NCI-H2029 (cell line): Measurements from ENCODE around the gene PARD6G.

Experiments
- DNase-seq: peaks from one replicate; lab custom pipeline; 2025; lab: John Stamatoyannopoulos, UW

The PARD6G gene

DNA sequence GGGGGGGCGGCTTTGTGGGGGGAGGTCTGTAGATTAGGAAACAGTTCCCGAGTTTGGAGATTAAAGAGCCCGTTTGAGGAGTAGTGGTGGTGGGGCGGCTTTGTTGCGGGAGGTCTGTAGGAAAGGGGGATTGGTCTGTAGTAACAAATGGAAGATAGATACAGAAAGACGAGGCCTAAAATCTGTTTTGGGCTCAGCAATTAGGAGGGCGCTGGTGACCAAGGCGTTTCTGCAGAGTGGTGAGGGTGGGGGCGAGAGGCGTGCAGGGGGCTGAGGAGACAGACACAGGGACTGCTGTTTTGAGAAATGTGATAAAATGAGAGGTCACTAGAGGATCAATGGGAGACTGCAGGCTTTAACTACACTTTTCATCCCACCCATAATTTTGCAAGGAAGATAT, 139.9 kb downstream of the PARD6G start:
- DNase-seq: no peak
